Gastroesophageal sphincter (tissue), 4 donors: ENCODE measurements around the gene MTHFD1L. TPM values are rescaled to one million over a fixed set of nuclear protein-coding genes. Genes with fewer than 3 reads are reported as not detected.

Experiments used
- ATAC-seq: fragments of 150-250 bp; one replicate; pipeline ENCODE4 v1.9.1; 2016; ENCODE audit warnings: mild to moderate bottlenecking, moderate library complexity
- H3K27ac ChIP-seq, 4 donors: fragments of 200-600 bp; sonication (generic) in 3 of 4; 1 replicate in 3 of 4; 2 replicates in 1 of 4; pipeline ENCODE4 v1.5.1; 2016 to 2019
- H3K27me3 ChIP-seq: fragments of 200-600 bp; sonication (generic); one replicate; pipeline ENCODE4 v1.5.1; 2019
- H3K36me3 ChIP-seq, 2 donors: fragments of 200-600 bp; sonication (generic); one replicate each; pipeline ENCODE4 v1.5.1; 2019; ENCODE audit warnings: control low read depth in 1 of 2
- H3K4me1 ChIP-seq, 3 donors: fragments of 200-600 bp; sonication (generic); 1 replicate in 2 of 3; 2 replicates in 1 of 3; pipeline ENCODE4 v1.5.1; 2016 to 2019; ENCODE audit warnings: control low read depth in 2 of 3
- H3K4me3 ChIP-seq, 2 donors: fragments of 200-600 bp; sonication (generic); one replicate each; pipeline ENCODE4 v1.5.1; 2019; ENCODE audit warnings: mild to moderate bottlenecking in 1 of 2, moderate library complexity in 1 of 2
- H3K9me3 ChIP-seq, 3 donors: fragments of 200-600 bp; sonication (generic); one replicate each; pipeline ENCODE4 v1.5.1; 2017 to 2019; ENCODE audit warnings: control low read depth in 2 of 3
- EP300 ChIP-seq: sonication (generic); formaldehyde crosslinking; IDR thresholded peaks from one replicate; pipeline ENCODE4 v1.6.1; 2017; ENCODE audit warnings: antibody characterized with exemption, mild to moderate bottlenecking
- POLR2A ChIP-seq, 2 donors: fragments of 450-650 bp; IDR thresholded peaks; one replicate each; pipeline ENCODE4 v1.6.1; 2017; ENCODE audit warnings: antibody characterized with exemption in 2 of 2, mild to moderate bottlenecking in 2 of 2, moderate library complexity in 1 of 2
- POLR2AphosphoS5 ChIP-seq: sonication (generic); formaldehyde crosslinking; IDR thresholded peaks from one replicate; pipeline ENCODE4 v1.6.1; 2017; ENCODE audit warnings: antibody characterized with exemption
- WGBS, 2 donors: methylation state at CpG; one replicate each; pipeline ENCODE4 v1.1.5; 2018; ENCODE audit warnings: low coverage in 1 of 2; 5-methylcytosine and 5-hydroxymethylcytosine counted together
- total RNA-seq, 4 donors: library from RNA; depleted of rRNA; stranded (reverse); fragments of >200 nt; gene quantifications; one replicate each; pipeline ENCODE4 v1.1.0, GENCODE V29; 2016
- TF ChIP-seq, protein P1 (sequence below), 4 experiments: fragments of 200-600 bp in 2 of 4; fragments of 450-650 bp in 2 of 4; sonication (generic) in 1 of 4; IDR thresholded peaks; one replicate each; pipeline ENCODE4 v1.5.1; 2017 to 2019; ENCODE audit warnings: antibody characterized with exemption in 4 of 4, mild to moderate bottlenecking in 2 of 4, moderate library complexity in 2 of 4

The MTHFD1L gene
- total RNA-seq, 4 donors from 2014 or later, result 1.2 to 10.8 (median 4.0) TPM

DNA sequence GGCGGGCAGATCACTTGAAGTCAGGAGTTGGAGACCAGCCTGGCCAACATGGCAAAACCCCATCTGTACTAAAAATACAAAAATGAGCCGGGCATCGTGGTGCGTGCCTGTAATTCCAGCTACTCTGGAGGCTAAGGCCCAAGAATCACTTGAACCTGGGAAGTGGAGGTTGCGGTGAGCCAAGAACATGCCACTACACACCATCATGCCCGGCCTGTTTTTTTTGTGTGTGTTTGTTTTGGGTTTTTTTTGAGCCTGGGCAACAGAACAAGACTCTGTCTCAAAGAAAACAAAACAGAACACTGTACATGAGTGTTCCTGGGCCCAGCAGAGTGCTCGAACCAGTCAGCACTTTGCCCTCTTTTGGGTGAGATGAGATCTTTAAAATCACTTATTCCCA, 159.1 kb downstream of the MTHFD1L start:
- H3K36me3 ChIP-seq, result no peaks in the 10 kb centered on the region
- no peak overlapping the region for H3K27ac ChIP-seq
- no peak overlapping the region for H3K4me3 ChIP-seq
- no peaks in the 10 kb centered on the region for H3K9me3 ChIP-seq
- ATAC-seq, result no peak
- 83 to 100% methylated on average over 2 to 3 of the region's 7 CpGs for WGBS, 2 donors
- no peaks in the 10 kb centered on the region for H3K27me3 ChIP-seq
- peaks cover 0 to 6% (median 0%) of the 10 kb centered on the region in 3 donors for H3K4me1 ChIP-seq
- TF ChIP-seq POLR2A (IDR thresholded peaks at IDR 0.05) (no peak), POLR2AphosphoS5 (no peak), EP300 (no peak)
- TF ChIP-seq, protein P1, sequence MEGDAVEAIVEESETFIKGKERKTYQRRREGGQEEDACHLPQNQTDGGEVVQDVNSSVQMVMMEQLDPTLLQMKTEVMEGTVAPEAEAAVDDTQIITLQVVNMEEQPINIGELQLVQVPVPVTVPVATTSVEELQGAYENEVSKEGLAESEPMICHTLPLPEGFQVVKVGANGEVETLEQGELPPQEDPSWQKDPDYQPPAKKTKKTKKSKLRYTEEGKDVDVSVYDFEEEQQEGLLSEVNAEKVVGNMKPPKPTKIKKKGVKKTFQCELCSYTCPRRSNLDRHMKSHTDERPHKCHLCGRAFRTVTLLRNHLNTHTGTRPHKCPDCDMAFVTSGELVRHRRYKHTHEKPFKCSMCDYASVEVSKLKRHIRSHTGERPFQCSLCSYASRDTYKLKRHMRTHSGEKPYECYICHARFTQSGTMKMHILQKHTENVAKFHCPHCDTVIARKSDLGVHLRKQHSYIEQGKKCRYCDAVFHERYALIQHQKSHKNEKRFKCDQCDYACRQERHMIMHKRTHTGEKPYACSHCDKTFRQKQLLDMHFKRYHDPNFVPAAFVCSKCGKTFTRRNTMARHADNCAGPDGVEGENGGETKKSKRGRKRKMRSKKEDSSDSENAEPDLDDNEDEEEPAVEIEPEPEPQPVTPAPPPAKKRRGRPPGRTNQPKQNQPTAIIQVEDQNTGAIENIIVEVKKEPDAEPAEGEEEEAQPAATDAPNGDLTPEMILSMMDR (IDR thresholded peaks at IDR 0.05), result no peak

DNA sequence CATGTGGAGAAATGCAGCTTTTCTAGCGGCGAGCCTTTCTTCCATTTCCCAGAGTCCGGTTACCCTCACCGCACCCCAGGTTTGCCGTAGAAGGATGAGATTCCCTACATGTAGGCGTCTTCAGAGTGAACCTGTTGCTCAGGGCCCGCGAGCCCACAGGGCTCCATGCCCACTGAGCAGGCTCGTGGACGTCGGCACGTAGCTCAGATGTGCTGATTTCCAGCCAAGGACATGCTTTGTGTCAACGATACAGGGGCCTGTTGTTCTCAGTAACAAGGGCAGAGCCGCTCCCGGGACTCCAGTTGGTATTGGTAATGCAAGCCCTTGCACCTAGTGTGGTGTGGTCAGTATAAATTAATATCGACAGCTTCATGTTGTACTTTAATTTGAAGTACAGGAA, 159.6 kb downstream of the MTHFD1L start:
- H3K27ac ChIP-seq, result no peak overlapping the region
- TF ChIP-seq, protein P1 (IDR thresholded peaks at IDR 0.05), result no peak
- no peak for TF ChIP-seq POLR2AphosphoS5
- no peak for TF ChIP-seq EP300
- no peak for TF ChIP-seq POLR2A (IDR thresholded peaks at IDR 0.05)
- H3K4me1 ChIP-seq, result peaks cover 0 to 6% (median 0%) of the 10 kb centered on the region in 3 donors
- no peaks in the 10 kb centered on the region for H3K9me3 ChIP-seq
- no peak overlapping the region for H3K4me3 ChIP-seq
- ATAC-seq, result no peak
- no peaks in the 10 kb centered on the region for H3K36me3 ChIP-seq
- 89 to 94% methylated on average over 1 to 3 of the region's 16 CpGs for WGBS, 2 donors
- no peaks in the 10 kb centered on the region for H3K27me3 ChIP-seq

DNA sequence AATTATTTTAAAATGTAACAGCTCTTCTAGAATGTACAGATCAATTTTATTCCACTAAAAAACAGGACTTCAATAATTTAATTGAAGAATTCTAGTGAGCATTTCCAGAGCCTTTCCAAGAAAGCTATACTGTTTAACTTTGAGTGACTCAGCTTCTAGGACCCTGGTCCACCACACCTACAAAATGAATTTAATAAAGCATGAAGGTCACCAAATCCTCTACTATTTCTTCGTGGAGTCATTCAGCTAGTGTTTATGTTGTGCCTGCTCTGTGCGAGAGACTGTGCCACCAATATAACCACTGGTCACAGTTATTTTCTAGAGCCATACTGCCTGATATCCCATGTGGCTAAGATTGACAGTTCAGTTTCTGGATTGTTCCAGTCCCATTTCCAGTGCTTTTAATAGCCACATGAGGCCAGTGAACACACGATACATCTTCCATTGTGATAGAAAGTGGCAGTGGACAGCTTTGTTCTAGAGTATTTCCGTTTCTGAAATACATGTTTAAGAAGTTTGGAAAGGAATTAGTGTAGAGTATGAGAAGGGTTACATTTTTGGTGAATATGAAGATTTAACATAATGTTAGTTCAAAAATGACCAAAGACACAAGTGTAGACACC, 160.7 kb downstream of the MTHFD1L start:
- no peak for ATAC-seq
- H3K27me3 ChIP-seq, result no peaks in the 10 kb centered on the region
- no peaks in the 10 kb centered on the region for H3K36me3 ChIP-seq
- H3K4me1 ChIP-seq, result peaks cover 0 to 6% (median 0%) of the 10 kb centered on the region in 3 donors
- no peak overlapping the region for H3K27ac ChIP-seq
- WGBS, 2 donors, result 87 to 90% methylated on average over 4 of the region's 4 CpGs
- TF ChIP-seq, protein P1 (IDR thresholded peaks at IDR 0.05), result no peak
- TF ChIP-seq POLR2A (IDR thresholded peaks at IDR 0.05), result no peak
- TF ChIP-seq EP300, result no peak
- no peak for TF ChIP-seq POLR2AphosphoS5
- H3K4me3 ChIP-seq, result no peak overlapping the region
- H3K9me3 ChIP-seq, result no peaks in the 10 kb centered on the region

DNA sequence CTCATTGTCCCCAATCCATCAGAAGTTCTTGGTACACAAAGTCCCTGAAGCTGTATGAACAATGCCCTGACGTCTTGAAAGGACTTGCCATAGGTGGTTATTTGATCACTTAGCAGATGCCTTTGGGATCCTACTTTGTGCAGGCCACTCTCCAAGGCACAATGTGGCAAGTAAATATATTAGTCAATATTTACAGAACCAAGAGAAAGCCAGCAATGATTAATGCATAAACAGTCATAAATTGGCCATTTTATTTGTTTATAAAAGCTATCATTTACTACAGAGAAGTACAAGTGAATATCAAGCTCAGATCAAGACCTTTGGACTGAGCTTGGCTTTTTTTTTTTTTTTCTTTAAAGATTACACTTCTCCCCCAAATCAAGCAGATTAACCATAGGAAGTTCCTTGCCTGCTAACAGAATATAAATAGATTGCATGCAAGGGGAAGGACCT, 161.8 kb downstream of the MTHFD1L start:
- H3K4me1 ChIP-seq, result no peaks in the 10 kb centered on the region
- H3K36me3 ChIP-seq, result no peaks in the 10 kb centered on the region
- no peak for ATAC-seq
- TF ChIP-seq, protein P1 (IDR thresholded peaks at IDR 0.05), result no peak
- no peak for TF ChIP-seq EP300
- TF ChIP-seq POLR2A (IDR thresholded peaks at IDR 0.05), result no peak
- no peak for TF ChIP-seq POLR2AphosphoS5
- H3K9me3 ChIP-seq, result no peaks in the 10 kb centered on the region
- no peaks in the 10 kb centered on the region for H3K27me3 ChIP-seq
- WGBS, 2 donors, result 62% methylated on average over 1 of the region's 1 CpG; no CpG with 5 or more reads in 1 of the 2 donors
- no peak overlapping the region for H3K4me3 ChIP-seq
- no peak overlapping the region for H3K27ac ChIP-seq
